GM19023 (cell line): ENCODE results near the gene ZGLP1.

ENCODE experiments used
- ATAC-seq: cut with Tn5 transposase; IDR thresholded peaks from one replicate; pipeline ENCODE4 v1.9.1; 2021; ENCODE audit warnings: mild to moderate bottlenecking, moderate library complexity; ENCODE audit not compliant: unreplicated experiment

ZGLP1 gene

DNA sequence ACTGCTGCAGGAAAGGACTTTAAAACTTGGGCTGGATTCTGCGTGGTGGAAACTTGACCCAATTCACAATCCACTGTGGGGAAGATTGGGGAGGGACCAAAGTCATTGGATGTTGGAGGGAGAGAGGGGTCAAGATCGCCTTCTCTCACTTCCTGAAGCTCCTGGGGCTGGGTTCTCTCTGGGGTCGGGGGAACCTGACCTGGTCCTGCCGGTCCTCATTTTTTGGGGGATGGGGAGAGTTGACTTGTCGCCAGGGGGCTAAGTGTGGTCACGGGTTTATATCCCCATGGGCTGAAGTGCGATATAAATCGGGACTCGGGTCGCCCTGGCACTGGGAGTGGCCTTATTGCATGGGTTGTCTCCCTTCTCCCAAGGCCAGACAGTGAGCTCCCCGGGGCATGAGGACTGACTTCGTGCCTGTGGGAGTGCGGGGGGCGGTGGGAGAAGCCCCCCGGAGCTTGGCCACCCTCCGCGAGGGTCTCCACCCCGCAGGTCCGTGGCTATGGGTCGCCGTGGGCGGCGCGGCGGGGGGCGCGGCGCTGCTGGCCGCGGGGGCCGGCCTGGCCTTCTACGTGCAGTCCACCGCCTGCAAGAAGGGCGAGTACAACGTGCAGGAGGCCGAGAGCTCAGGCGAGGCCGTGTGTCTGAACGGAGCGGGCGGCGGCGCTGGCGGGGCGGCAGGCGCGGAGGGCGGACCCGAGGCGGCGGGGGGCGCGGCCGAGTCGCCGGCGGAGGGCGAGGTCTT lies 13.6 kb downstream of the ZGLP1 start:
- ATAC-seq, result no peak

GRCh38 chr19:10295305-10295846 lies 14.2 kb downstream of the ZGLP1 start:
- peak; percentile 46 for ATAC-seq

DNA sequence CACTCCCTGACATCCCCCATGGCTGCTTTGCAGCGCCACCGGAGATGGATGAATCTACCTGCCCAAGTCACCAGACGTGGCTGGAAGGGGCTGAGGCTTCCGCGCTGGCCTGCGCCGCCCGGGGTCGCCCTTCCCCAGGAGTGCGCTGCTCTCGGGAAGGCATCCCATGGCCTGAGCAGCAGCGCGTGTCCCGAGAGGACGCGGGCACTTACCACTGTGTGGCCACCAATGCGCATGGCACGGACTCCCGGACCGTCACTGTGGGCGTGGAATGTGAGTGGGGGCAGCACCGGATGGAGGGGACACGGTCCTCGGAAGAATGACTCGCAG lies 15.3 kb downstream of the ZGLP1 start:
- no peak for ATAC-seq

- ATAC-seq, result no peak
Measured at GRCh38 chr19:10293637-10294367, 15.8 kb downstream of the ZGLP1 start.

DNA sequence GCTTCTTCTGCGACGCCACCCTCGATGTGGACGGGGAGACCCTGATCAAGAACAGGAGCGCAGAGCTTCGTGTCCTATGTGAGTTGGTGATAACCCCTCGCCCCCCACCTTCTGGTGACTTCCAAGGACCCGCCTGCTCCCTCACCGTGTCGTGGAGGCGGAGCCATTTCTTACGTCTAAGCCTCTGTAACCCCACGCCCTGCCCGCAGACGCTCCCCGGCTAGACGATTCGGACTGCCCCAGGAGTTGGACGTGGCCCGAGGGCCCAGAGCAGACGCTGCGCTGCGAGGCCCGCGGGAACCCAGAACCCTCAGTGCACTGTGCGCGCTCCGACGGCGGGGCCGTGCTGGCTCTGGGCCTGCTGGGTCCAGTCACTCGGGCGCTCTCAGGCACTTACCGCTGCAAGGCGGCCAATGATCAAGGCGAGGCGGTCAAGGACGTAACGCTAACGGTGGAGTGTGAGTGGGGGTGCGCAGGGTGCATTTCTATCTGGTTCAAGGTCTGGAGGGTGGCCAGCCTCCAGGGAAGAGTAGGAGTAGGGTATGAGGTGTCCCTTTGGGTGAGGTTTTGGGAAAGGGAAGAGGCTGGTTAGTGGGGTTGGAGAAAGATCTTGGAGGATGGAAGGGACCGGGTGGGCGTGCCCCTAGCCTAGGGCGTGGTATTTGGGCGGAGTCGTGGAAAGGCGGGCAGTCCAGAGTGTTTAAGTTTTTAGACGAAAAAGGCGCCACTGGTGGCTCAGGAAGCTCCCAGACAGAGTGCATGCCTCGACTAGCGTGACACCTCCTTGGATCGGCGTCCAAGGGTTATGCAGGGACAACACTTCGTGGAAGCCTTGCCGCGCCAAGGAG lies 16.6 kb downstream of the ZGLP1 start:
- ATAC-seq, result no peak

DNA sequence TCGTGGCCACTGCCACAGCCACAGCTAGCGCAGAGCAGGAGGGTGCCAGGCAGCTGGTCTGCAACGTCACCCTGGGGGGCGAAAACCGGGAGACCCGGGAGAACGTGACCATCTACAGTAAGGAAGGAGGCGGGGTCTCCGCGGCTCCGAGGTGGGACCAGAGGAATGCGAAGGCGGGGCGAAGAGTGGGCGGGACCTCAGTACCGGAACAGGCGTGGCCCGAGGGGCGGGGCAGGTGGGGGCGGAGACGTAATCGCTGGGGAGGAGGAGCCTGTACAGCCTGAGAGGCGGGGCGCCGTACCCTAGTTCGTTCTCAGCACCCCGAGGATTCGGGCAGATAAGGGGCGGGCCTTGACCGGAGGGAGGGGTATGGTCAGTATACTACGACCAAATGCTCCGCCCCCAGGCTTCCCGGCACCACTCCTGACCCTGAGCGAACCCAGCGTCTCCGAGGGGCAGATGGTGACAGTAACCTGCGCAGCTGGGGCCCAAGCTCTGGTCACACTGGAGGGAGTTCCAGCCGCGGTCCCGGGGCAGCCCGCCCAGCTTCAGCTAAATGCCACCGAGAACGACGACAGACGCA lies 17.3 kb downstream of the ZGLP1 start:
- no peak for ATAC-seq

DNA sequence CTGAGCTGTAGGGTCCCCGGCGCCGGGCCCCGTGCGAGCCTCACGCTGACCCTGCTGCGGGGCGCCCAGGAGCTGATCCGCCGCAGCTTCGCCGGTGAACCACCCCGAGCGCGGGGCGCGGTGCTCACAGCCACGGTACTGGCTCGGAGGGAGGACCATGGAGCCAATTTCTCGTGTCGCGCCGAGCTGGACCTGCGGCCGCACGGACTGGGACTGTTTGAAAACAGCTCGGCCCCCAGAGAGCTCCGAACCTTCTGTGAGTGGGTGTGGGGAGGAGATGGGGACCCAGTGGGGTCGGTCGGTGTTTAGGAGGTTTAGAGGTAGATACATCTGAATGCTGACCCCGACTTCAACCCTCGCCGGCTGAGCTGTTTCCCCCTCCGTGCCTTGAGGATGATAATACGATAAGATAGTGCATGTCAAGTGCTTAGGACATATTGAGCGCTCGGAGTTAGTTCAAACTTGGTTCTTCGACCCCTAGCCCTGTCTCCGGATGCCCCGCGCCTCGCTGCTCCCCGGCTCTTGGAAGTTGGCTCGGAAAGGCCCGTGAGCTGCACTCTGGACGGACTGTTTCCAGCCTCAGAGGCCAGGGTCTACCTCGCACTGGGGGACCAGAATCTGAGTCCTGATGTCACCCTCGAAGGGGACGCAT lies 17.9 kb downstream of the ZGLP1 start:
- ATAC-seq, result no peak

- no peak for ATAC-seq
Measured at GRCh38 chr19:10290876-10291553, 18.6 kb downstream of the ZGLP1 start.

DNA sequence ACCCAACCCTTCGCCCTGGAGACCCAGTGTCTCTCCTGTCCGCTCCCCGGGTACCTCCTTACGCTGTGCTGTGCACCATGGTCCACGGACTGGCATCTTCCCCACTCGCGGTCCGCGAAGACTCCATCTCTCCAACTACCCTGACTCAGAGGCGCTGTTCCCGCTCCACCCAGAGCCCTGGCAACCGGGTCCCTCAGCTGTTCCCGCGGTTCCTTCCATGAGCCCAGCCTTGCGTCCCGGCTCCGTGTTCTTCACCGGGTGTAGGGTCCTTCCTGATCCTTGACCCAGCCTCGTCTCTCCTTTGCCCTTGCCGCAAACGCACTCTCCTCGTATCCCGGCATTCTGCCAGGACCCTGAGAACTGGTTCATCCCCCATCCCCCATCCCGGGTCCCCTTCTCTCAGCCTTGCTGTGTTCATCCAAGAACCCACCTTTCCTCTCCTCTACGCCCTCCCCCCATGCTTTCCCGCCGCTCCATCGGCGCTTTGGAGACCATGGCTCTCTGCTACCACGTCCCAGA lies 19.2 kb downstream of the ZGLP1 start:
- no peak for ATAC-seq

DNA sequence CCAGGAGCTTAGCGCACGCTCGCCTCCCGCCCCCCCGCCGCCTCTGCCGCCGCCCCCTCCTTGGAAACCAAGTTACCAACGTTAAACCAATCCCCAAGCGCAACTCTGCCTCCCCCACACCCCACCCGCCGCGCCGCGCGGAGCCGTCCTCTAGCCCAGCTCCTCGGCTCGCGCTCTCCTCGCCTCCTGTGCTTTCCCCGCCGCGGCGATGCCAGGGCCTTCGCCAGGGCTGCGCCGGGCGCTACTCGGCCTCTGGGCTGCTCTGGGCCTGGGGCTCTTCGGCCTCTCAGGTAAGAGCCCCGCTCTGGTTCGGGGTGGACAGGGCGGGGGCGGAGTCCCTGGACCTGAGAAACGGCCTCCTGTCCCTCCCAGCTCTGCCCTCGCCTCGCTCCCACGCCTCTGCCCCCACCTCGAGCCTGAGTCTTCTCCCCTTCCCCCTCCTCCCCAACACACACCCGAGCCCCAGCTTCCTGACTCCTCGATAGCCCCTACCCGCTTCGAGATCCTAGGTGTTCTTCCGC lies 19.7 kb downstream of the ZGLP1 start, which contains the start of gene ICAM5:
Gene ICAM5, plus strand, starts transcription at position 117 of the 521 bp plus-strand sequence. Its CDS starts 92 bp downstream, at position 209.
- no peak for ATAC-seq

GRCh38 chr19:10289167-10289835 lies 20.3 kb downstream of the ZGLP1 start:
- no peak for ATAC-seq

DNA sequence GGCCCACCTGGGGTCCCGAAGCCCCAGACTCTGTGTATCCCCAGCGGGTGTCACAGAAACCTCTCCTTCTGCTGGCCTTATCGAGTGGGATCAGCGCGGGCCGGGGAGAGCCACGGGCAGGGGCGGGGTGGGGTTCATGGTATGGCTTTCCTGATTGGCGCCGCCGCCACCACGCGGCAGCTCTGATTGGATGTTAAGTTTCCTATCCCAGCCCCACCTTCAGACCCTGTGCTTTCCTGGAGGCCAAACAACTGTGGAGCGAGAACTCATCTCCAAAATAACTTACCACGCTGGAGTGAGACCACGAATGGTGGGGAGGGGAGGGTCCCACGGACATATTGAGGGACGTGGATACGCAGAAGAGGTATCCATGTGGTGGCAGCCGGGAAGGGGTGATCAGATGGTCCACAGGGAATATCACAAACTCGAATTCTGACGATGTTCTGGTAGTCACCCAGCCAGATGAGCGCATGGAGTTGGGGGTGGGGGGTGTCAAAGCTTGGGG lies 20.9 kb downstream of the ZGLP1 start:
- no peak for ATAC-seq

DNA sequence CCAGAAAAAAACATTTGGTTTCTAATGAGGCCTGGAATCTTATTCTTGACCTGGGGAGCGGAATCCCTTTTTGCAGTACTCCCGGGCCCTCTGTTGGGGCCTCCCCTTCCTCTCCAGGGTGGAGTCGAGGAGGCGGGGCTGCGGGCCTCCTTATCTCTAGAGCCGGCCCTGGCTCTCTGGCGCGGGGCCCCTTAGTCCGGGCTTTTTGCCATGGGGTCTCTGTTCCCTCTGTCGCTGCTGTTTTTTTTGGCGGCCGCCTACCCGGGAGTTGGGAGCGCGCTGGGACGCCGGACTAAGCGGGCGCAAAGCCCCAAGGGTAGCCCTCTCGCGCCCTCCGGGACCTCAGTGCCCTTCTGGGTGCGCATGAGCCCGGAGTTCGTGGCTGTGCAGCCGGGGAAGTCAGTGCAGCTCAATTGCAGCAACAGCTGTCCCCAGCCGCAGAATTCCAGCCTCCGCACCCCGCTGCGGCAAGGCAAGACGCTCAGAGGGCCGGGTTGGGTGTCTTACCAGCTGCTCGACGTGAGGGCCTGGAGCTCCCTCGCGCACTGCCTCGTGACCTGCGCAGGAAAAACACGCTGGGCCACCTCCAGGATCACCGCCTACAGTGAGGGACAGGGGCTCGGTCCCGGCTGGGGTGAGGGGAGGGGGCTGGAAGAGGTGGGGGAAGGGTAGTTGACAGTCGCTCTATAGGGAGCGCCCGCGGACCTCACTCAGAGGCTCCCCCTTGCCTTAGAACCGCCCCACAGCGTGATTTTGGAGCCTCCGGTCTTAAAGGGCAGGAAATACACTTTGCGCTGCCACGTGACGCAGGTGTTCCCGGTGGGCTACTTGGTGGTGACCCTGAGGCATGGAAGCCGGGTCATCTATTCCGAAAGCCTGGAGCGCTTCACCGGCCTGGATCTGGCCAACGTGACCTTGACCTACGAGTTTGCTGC lies 22.5 kb downstream of the ZGLP1 start, which contains the start of gene ICAM4:
Gene ICAM4, plus strand, starts transcription at position 153 of the 935 bp plus-strand sequence. Its CDS starts 58 bp downstream, at position 211.
- no peak for ATAC-seq

DNA sequence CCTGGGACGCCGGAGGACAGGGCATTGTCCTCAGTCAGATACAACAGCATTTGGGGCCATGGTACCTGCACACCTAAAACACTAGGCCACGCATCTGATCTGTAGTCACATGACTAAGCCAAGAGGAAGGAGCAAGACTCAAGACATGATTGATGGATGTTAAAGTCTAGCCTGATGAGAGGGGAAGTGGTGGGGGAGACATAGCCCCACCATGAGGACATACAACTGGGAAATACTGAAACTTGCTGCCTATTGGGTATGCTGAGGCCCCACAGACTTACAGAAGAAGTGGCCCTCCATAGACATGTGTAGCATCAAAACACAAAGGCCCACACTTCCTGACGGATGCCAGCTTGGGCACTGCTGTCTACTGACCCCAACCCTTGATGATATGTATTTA lies 24.2 kb downstream of the ZGLP1 start:
- ATAC-seq, result no peak

- ATAC-seq, result no peak
Measured at GRCh38 chr19:10284960-10285278, 24.7 kb downstream of the ZGLP1 start.

DNA sequence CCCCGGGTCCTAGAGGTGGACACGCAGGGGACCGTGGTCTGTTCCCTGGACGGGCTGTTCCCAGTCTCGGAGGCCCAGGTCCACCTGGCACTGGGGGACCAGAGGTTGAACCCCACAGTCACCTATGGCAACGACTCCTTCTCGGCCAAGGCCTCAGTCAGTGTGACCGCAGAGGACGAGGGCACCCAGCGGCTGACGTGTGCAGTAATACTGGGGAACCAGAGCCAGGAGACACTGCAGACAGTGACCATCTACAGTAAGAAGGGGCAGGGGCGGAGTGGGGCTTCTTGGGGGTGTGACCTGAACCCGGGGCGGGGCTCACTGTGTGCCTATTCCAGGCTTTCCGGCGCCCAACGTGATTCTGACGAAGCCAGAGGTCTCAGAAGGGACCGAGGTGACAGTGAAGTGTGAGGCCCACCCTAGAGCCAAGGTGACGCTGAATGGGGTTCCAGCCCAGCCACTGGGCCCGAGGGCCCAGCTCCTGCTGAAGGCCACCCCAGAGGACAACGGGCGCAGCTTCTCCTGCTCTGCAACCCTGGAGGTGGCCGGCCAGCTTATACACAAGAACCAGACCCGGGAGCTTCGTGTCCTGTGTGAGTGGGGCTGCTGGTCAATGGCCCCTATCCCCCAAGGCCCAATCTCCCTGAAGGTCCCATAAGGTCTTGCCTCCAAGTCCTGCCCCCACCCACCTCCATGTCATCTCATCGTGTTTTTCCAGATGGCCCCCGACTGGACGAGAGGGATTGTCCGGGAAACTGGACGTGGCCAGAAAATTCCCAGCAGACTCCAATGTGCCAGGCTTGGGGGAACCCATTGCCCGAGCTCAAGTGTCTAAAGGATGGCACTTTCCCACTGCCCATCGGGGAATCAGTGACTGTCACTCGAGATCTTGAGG lies 25.3 kb downstream of the ZGLP1 start:
- ATAC-seq, result no peak
